Pancreas (tissue), 10 donors: Measurements from ENCODE around the gene OR11A1. TPM values are rescaled to one million over a fixed set of nuclear protein-coding genes. Genes with fewer than 3 reads are reported as not detected.

ENCODE experiments used
- ATAC-seq, 4 donors: fragments of 200-7000 bp; cut with Tn5 transposase; one replicate each; pipeline versions ENCODE4 v1.8.0 to v1.9.1; 2020; ENCODE audit warnings: mild to moderate bottlenecking in 4 of 4, moderate library complexity in 4 of 4
- DNase-seq, 6 donors: peaks; one replicate each; pipeline ENCODE4 v3.0.0-alpha.2; 2020
- FAIRE-seq: peaks from 2 replicates; lab custom pipeline; 2012; peaks lifted over from hg19 to GRCh38; lab: Jason Lieb, UNC
- H3K27ac ChIP-seq, 4 donors: fragments of 200-600 bp; sonication (generic); 1 replicate in 3 of 4; 2 replicates in 1 of 4; pipeline versions ENCODE4 v1.5.0 to v1.8.0; 2020
- H3K27me3 ChIP-seq, 4 donors: fragments of 200-600 bp; one replicate each; pipeline ENCODE4 v1.8.0; 2021
- H3K36me3 ChIP-seq, 3 donors: fragments of 200-600 bp; sonication (generic) in 1 of 3; one replicate each; pipeline versions ENCODE4 v1.5.0 to v1.8.0; 2020 to 2021
- H3K4me1 ChIP-seq, 3 donors: fragments of 200-600 bp; one replicate each; pipeline ENCODE4 v1.8.0; 2021
- H3K4me3 ChIP-seq, 4 donors: fragments of 200-600 bp; sonication (generic) in 2 of 4; one replicate each; pipeline versions ENCODE4 v1.5.0 to v1.8.0; 2020 to 2021
- H3K9me3 ChIP-seq, 4 donors: fragments of 200-600 bp; one replicate each; pipeline ENCODE4 v1.8.0; 2021
- WGBS, 2 donors: extraction: QIAGEN DNeasy Blood & Tissue Kit; methylation state at CpG; one replicate each; pipeline ENCODE4 v1.1.7; 2013; 5-methylcytosine and 5-hydroxymethylcytosine counted together
- intact Hi-C, 3 donors: fragments of 100-400 bp; cut with DNase I; formaldehyde crosslinking; loops; one replicate each; pipeline versions ENCODE4 v1.11.1 to v1.14.2; 2022
- polyA plus RNA-seq, 2 donors: library from polyadenylated mRNA; stranded (reverse); fragments of 200-250 nt; gene quantifications; one replicate each; pipeline ENCODE4 v1.2.3, GENCODE V29; 2013
- total RNA-seq, 6 donors: library from RNA; stranded (reverse); fragmentation: NEBNext Ultra II Directional in 4 of 6; extraction: Animal tissue kit (Norgen Biotek cat#: 25700) in 4 of 6; gene quantifications; one replicate each; pipeline versions ENCODE4 v1.2.1 to v1.2.4, GENCODE V29; 2021 to 2023
- TF ChIP-seq, protein P1 (sequence below), 4 donors: fragments of 200-600 bp; sonication (generic) in 3 of 4; IDR thresholded peaks; one replicate each; pipeline versions ENCODE4 v1.5.0 to v1.8.0; 2021; ENCODE audit warnings: antibody characterized with exemption in 4 of 4
- donor health status: healthy with polysubstance abuse.
- donor health status: DM: no; HTN: no; CAD: no; lungs with moderate emphysema.
- donor health status: DM: no; HTN: no; CAD: no.
- donor health status: control.
- donor health status: control.
- donor health status: Bipolar disorder and iron deficiency.
- donor health status: DM: yes; HTN: yes; CAD: no.
- donor health status: DM: no; HTN: no; CAD: no.
- donor health status: DM: no; HTN: no; CAD: no.
- donor health status: DM: yes; HTN: yes; CAD: no.

The OR11A1 gene
- total and polyA plus RNA-seq, 8 donors, result not detected

DNA sequence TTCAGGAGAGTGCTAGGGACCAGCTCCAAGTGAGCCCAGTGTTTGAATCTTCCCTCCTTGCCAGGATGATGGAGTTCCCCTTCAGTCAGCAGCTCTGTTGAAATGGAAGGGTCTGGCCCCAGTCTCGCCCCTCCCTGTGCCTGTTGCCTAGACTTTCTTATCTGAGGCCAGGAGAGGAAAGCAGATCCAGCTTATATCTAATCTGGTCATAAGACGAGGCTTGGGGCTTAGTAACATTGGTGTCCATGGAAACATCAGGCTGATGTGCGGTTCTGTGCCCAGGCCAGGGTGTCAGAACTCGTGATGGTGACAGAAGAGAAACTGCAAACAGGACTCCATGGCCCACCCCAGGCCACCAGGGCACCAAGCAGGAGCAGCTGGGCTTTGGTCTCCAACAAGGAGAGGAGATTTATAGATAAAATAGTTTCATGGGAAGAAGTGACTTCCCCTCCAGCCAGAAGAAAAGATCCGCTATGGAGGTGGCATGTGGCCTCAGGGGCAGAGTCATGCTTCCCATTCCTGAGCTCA, 21.1 kb upstream of the OR11A1 start:
- H3K36me3 ChIP-seq, result no peaks in the 10 kb centered on the region
- no peaks in the 10 kb centered on the region for H3K4me1 ChIP-seq
- no peaks in the 10 kb centered on the region for H3K27me3 ChIP-seq
- DNase-seq (no peak), ATAC-seq (no peak), FAIRE-seq (no peak)
- intact Hi-C loops, result no loop called here
- H3K27ac ChIP-seq, result no peak overlapping the region
- TF ChIP-seq, protein P1, sequence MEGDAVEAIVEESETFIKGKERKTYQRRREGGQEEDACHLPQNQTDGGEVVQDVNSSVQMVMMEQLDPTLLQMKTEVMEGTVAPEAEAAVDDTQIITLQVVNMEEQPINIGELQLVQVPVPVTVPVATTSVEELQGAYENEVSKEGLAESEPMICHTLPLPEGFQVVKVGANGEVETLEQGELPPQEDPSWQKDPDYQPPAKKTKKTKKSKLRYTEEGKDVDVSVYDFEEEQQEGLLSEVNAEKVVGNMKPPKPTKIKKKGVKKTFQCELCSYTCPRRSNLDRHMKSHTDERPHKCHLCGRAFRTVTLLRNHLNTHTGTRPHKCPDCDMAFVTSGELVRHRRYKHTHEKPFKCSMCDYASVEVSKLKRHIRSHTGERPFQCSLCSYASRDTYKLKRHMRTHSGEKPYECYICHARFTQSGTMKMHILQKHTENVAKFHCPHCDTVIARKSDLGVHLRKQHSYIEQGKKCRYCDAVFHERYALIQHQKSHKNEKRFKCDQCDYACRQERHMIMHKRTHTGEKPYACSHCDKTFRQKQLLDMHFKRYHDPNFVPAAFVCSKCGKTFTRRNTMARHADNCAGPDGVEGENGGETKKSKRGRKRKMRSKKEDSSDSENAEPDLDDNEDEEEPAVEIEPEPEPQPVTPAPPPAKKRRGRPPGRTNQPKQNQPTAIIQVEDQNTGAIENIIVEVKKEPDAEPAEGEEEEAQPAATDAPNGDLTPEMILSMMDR (IDR thresholded peaks at IDR 0.05), result no peak
- H3K4me3 ChIP-seq, result no peak overlapping the region
- WGBS, 2 donors, result 62 to 68% methylated on average over 5 of the region's 5 CpGs
- no peaks in the 10 kb centered on the region for H3K9me3 ChIP-seq

DNA sequence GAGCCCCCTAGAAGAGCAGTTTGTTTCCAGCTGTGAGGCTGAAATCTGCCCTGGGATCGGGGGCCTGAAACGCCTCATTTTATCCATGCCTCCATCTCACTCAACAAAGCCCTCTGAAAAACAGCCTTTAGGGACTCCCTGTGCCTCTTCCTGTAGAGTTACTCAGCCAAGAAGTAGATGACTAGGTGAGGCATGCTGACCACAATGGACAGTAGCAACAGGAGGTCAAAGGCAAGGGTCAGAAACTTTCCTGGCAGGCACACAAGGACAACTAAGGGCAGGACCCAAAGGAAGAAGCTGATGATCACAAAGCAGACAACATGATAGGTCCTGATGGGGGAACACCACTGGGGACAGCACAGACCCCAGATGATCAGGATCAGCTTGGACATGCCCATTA, 18.1 kb upstream of the OR11A1 start:
- H3K27ac ChIP-seq, result no peak overlapping the region
- FAIRE-seq (no peak), ATAC-seq (no peak), DNase-seq (no peak)
- WGBS, 2 donors, result 55 to 89% methylated on average over 2 of the region's 2 CpGs
- no peaks in the 10 kb centered on the region for H3K9me3 ChIP-seq
- H3K27me3 ChIP-seq, result no peaks in the 10 kb centered on the region
- no peaks in the 10 kb centered on the region for H3K36me3 ChIP-seq
- TF ChIP-seq, protein P1 (IDR thresholded peaks at IDR 0.05), result no peak
- intact Hi-C loops, result no loop called here
- H3K4me3 ChIP-seq, result no peak overlapping the region
- no peaks in the 10 kb centered on the region for H3K4me1 ChIP-seq

DNA sequence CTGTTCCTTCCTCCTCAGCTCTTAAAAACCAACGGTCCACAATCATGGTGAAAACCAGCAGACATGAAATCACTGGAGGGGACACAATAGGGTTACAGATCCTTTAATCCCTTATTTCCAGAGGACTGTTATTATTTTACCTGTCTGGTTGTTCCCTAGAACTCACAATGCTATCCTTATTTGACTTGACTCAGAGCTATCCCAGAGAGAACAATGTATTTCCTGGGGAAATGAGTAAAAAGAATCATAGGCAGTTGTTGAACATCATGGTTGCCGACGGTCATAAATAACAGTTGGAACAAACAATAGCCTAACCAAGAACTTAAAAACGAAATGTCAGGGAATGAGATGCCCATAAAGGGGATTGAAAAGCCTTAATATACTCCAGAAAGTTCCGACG, 9.4 kb upstream of the OR11A1 start:
- H3K27ac ChIP-seq, result no peak overlapping the region
- H3K27me3 ChIP-seq, result no peaks in the 10 kb centered on the region
- DNase-seq, result no peak
- peaks cover 0 to 4% (median under 1%) of the 10 kb centered on the region in 3 donors for H3K4me1 ChIP-seq
- FAIRE-seq, result no peak
- H3K4me3 ChIP-seq, result no peak overlapping the region
- 52 to 66% methylated on average over 6 of the region's 6 CpGs for WGBS, 2 donors
- no peaks in the 10 kb centered on the region for H3K9me3 ChIP-seq
- intact Hi-C loops, result no loop called here
- ATAC-seq, result no peak
- TF ChIP-seq, protein P1 (IDR thresholded peaks at IDR 0.05), result no peak
- H3K36me3 ChIP-seq, result no peaks in the 10 kb centered on the region

DNA sequence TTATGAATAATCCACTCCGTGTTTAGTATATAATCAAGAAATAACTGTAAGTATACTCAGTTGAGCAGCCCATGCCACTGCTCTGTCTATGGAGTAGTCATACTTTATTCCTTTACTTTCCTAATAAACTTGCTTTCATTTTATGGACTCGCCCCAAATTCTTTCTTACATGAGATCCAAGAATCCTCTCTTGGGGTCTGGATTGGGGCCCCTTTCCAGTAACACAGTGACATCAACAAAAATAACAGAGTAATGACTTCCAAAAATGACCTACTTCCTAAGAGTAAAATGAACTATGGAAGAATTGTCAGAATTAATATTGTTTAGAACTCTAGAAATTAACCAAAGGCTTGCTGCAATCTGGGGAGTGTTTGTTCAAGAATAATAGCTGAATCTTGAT, 8.9 kb upstream of the OR11A1 start:
- TF ChIP-seq, protein P1 (IDR thresholded peaks at IDR 0.05), result no peak
- no peak for FAIRE-seq

DNA sequence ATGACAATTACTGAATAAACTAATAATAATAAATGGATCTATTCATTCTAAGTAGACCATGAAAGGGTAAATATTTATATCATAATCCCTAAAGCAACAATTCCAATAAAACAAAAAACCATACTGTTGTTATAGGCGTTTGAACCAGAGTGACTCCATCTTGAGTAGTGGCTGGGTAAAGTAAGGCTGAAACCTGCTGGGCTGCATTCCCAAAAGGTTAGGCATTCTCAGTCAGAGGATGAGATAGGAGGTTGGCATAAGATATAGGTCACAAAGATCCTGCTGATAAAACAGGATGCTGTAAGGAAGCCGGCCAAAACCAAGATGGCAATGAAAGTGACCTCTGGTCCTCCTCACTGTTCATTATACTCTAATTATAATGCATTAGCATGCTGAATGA, 8.4 kb upstream of the OR11A1 start:
- Histone ChIP-seq H3K4me1 (peaks cover 0 to 4% (median 4%) of the 10 kb centered on the region in 3 donors), H3K9me3 (no peaks in the 10 kb centered on the region), H3K4me3 (no peak overlapping the region), H3K27me3 (no peaks in the 10 kb centered on the region), H3K36me3 (no peaks in the 10 kb centered on the region), H3K27ac (no peak overlapping the region)
- intact Hi-C loops, result no loop called here
- 55 to 66% methylated on average over 2 of the region's 2 CpGs for WGBS, 2 donors
- TF ChIP-seq, protein P1 (IDR thresholded peaks at IDR 0.05), result no peak
- DNase-seq (no peak), ATAC-seq (no peak), FAIRE-seq (no peak)

More for the DNA sequence above, 8.9 kb upstream of the OR11A1 start:
- H3K4me1 ChIP-seq, result peaks cover 0 to 4% (median 4%) of the 10 kb centered on the region in 3 donors
- H3K27ac ChIP-seq, result no peak overlapping the region
- H3K36me3 ChIP-seq, result no peaks in the 10 kb centered on the region
- ATAC-seq (no peak), DNase-seq (no peak)
- H3K4me3 ChIP-seq, result no peak overlapping the region
- intact Hi-C loops, result no loop called here
- no peaks in the 10 kb centered on the region for H3K27me3 ChIP-seq
- 71 to 86% methylated on average over 2 of the region's 2 CpGs for WGBS, 2 donors
- no peaks in the 10 kb centered on the region for H3K9me3 ChIP-seq
